ENCODE measurements around the gene SLC25A48.

- TF ChIP-seq EZH2phosphoT487 (IDR thresholded peaks at IDR 0.05; ENCODE audit: borderline replicate concordance) (no peak), CTCF (conservative IDR thresholded peaks at IDR 0.05; ENCODE audit: low read length) (no peak)
These were observed 6.5 kb downstream of the SLC25A48 start for GRCh38 chr5:135840959-135841358.
